ENCODE data around the gene CPNE2. TPM values are rescaled to one million over a fixed set of nuclear protein-coding genes. Genes with fewer than 3 reads are reported as not detected.
"Not testable (repeated sequence)": the region's sequence is repeated elsewhere in the genome, so short reads cannot be mapped to it uniquely, and the experiment has no call there.

CPNE2 gene
- polyA plus RNA-seq, 12 donors: 23.0 to 50.7 (median 26.5) TPM; not detected in 1

DNA sequence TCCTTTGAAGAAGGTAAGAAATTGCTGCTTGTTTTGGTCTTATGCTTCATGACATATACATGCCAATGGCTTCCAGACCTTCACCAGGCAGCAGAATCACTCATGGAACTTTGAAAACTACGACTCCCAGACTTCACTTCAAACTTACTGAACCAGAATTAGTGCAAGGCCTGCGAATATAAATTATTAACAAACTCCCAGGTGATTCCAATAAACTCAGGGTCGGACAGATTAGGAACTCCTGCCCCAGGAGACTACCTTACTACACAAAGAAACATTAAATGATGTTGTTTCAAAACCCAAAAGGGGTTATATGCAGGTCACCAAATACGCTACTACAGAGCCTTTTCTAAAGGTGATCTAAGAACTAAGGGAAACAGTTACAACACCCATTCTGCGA lies 73.1 kb downstream of the CPNE2 start:
- no peak for DNase-seq

DNA sequence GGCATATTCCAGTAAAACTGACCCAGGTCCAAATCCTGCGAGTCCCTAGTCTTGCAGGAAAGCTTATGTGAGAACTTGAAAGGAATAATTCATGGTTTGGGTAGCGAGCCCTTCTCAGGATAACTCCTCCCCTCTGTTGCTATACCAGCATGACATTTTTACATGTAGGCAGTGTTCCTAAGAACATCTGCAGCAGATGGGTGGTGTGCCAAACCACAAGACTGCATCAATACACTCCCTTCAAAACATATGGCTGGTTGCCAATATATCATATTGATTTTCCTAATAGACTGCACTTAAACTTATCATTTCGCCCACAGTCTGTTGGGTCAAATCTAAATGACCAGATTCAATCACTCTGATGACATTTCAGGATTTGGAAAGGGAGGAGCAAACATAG lies 73.6 kb downstream of the CPNE2 start:
- DNase-seq: no peak

DNA sequence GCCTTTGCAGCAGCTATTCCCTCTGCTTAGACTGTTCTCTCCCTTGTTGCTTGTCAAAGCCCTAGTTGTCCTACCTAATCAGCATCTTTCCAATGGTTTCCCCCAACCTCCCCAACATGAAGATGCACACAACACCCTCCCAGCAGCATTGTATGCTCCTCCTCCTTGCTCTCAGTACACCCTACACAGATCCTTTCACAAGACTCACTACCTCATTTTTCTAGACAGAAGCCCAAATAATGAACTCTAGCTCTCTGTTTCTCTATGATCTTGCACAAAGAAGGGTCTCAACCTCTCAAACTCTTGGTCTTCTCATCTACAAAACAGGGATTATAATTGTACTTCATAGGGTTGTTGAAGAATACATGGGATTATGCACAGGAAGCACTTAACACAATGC lies 74.1 kb downstream of the CPNE2 start:
- DNase-seq: no peak

DNA sequence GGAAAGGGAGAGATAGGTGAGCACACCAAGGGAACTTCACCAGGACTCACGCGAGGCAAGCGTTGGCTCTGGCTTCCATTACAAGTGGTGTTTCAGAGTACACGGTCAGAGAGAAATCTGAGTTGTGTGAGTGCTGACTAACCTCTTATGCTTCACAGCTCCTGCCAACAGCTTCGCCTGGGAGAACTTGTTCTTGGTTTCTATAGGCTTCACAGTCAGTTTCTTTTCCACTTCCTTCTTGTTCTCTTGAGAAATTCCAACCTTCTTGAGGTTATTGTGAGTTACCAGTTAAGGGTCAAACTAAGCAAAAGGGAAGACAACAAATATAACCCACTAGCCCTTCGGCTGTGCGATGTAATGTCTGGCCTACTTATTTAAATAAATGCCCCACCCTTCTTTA lies 74.6 kb downstream of the CPNE2 start:
- DNase-seq: no peak

DNA sequence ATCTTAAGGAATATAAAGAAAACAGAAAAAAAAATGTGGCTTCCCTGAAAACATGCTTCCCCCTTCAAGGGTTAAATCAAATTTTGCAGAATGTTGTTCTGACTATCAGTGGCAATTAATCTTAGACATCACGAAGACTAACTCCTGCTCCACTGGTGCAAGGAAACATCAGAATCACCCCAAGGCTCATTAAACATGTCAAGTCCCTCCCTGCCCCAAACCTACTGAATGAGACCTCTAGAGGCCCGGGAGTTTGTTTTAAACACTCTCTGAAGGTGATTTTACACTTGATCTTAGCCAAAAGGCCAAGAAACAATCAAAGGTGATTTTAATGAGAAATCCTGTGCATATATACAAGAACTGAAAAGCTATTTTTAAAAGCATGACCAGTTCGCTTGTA lies 75.2 kb downstream of the CPNE2 start:
- DNase-seq: no peak

DNA sequence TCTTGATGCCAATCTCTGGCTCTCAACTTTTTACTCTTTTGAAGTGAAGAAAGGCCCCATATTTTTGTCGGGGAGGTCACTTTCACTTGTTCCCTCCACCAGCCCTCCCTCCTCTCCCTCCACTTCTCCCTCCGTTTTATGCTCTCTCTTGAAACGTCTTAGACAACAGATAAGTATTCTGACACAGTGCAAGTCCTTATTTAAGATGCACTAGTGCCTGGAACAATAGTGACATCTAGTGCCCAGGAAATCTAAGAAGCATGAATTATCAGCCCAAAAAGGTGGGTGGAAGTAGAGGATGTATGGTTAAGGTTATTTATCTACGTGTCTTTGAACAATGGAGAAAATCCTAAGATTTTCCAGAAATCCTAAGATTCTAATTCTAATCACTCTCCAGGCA lies 75.6 kb downstream of the CPNE2 start:
- DNase-seq: peak; percentile 66

DNA sequence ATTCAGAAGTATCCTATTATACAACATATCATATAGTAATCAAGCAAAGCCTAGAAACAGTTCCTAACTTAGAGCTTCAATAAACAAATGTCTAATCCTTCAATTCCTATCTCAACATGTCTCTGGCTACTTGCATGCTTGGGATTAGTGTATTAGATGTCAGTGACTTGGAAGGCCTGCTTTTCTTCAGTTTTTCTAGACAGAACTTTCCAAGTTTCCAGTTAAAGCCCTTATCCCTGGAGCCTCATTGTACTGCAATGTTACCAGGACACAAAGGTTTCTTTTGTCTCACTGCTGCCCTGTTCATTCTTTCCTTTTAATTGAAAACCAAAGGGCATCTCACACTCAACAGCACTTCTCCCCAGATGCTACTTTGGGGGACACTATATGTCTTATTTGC lies 76.9 kb downstream of the CPNE2 start:
- DNase-seq: no peak

DNA sequence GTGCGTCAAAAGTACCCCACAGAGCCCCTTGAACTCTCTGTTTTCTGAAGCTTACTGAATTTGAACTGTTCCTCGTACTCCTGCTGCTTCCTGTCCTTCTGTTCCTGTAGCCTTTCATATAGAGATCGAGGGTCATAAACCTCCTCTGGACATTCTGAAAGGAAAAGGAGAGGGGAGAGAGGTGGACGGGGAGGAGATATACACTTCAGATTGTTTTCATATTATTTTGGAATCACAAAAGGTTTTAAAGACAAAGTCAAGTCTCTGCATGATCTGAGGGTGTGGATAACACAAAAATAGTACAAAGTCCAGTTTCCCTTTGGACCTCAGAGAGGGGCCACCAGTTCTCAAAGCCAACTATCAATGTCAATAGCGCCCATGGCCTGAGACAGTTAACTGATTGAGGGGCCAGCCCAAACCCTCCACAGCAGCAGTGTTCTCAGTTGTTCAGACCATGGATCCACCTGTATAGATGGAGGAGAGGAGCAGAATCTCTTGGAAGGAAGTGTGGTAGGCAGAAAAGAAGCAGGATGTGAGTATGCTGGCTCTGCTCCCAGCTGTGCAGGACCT lies 80.4 kb downstream of the CPNE2 start:
- DNase-seq: no peak

DNA sequence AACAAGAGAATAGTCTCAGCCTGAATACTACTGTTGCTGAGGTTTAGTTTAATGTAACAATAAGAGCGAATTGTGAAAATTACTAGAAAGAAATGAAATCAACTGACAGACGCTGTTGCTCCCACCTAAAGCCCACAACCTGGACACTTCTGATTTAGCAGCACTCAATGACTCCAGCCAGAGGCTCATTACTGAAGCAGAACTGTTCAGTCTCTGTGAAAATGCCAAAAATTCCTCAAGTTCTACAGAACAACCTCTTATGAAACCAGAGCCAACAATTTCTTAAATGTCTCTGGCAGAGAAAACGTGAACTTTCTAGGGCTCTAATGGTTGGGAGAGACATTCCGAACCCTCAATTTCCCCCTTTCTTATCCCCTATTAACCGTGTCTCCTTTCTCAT lies 83.5 kb downstream of the CPNE2 start:
- no peak for DNase-seq

DNA sequence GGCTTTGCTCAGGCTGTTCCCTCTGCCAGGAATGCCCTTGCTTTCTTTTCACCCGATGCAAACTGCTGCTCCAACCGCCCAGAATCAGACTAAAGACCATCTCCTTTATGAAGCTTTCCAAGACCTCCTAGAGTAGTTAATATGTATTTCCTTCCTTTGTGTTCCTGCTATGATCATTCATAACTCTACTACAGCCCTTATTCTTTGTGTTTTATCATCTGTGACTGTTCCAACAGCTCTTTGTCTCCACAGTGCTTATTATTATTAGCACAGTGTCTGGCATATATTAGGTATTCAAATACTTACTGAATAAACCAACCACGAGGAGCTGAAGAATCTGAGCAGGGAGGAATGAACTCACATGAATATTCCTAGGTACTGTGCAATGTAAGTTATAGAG lies 85.8 kb downstream of the CPNE2 start:
- no peak for DNase-seq

DNA sequence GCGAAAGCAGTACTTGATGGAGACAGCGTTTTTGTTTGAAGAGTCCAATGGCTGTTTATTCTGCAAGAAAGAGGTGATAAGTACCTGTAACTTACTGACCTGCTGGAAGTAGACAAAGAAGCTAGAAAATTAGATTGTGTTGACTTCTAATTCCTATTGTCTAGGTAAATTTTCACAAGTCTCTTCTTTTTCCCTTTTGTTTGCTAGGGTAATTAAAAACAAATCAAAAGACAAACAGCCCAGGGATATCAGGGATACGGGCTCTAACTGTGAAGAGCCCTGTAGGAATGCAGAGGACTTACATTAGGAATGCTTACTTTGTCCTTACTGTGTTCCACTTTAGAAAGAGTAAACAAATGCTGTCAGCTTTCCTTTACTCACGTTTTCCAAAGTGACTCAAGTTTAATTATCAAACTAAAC lies 86.4 kb downstream of the CPNE2 start:
- DNase-seq: no peak

DNA sequence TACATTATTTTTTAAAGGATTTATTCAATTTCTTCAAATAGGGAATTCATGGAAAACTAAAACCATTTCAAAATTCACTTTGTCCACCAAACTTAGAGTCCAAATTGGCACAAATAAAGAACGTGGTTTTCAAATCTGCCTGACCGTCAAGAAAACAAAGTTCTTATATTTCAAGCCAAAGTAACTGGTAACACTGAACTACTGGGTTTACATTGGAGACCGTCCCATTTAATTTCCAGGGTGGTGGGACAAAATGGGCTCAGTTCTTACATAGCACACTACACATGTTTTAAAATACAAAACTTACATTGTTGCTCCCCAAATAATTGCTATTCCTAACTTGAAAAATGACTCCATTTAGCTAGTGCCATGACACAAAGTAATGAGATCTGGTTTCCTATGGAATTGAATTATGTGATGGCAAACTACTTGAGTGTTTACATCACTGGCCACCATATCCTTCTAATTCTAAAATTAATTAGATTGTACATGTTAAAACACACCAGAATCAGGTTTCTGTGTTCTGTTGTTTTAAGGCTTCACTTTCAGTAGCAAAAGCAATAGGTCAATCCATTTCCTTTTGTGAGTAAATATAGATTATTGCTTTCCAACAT lies 86.9 kb downstream of the CPNE2 start:
- DNase-seq: no peak

DNA sequence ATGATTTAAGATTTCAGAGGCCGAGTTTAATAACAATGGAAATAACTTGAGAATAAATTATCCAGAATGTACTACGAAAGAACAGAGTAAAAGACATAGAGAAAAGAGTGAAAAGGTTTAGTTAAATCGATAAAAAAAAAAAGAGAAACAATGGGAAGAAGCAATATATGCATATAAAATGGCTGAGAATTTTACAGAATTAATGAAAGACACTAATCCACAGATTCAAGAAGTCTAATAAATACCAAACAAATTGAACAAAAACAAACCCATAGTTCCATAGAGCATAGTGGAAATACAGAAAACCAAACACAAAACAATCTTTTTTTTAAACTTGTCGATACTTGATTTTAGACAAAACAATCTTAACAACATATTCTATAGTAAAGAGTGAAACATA lies 91.7 kb downstream of the CPNE2 start:
- no peak for DNase-seq

DNA sequence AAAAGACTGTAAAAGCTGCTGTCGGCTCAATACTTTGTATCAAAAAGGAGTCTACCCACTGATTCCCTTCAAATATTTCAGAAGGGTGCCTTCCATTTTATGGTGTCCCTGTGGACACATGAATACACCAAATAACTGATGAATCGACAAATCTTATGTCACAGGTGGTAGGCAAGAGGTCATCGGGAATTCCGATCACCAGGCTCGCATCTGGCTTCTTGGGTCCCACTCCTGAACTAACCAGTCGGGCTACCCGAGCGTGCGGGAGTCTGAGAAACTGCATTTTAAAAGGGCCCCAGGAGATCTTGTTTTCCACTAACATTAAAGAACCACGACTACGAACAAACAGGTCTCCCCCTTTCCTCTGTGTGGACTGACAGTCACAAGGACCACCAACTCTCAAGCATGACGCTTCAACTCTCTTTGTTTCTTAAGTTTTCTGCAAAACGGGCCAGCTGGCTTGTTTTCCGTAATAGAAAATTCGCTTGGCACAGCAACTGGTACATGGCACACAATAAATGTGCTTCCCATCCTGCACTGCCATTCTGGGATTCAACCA lies 92.6 kb downstream of the CPNE2 start:
- no peak for DNase-seq

DNA sequence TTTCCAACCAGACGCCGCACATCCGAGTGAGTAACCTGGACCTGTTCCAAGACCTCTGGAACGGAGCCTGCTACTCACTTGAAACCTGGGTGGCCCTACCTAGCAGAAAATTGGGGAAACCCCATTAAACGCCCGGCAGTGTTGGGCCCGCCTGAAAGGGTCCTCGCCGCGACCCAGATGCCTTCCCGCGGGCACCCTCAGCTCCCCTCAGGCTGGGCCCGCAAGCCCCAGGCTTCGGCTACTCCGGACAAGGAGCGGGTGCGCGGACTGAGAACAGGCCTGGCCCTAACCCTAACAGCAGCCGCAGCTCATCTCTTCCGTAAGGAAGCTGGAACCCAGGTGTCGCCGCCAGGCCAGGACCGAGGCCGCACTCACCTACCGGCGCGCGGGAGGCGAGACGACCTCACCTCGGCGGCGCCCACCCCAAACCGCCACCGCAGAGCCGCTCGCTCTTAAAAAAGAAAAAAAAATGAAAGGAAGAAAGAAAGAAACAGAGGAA lies 93.1 kb downstream of the CPNE2 start:
- DNase-seq: peak; percentile 55

DNA sequence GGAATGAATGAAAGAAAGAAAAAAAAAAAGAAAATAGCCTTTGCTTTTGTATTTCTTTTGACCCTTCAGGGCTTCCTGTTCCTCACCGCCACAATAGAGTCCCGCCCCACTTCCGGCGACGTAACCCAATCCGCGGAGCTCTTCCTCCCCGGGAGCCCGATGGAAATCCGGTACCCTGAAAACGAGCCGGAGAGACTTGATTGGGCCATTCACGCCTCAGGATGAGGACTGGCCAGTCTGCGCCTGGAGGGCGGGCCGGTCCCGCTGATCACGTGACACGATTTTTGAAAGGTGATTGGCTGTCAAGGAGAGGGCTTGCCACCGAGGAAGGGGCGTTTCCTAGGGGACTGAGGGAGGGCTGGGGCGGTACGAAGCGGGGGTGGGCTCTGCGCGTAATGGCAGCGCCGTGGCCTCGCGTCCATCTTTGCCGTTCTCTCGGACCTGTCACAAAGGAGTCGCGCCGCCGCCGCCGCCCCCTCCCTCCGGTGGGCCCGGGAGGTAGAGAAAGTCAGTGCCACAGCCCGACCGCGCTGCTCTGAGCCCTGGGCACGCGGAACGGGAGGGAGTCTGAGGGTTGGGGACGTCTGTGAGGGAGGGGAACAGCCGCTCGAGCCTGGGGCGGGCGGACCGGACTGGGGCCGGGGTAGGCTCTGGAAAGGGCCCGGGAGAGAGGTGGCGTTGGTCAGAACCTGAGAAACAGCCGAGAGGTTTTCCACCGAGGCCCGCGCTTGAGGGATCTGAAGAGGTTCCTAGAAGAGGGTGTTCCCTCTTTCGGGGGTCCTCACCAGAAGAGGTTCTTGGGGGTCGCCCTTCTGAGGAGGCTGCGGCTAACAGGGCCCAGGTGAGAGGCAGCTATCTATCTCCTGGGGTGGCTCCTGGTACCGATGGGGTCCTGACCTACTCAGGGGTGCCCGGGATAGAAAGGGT lies 93.8 kb downstream of the CPNE2 start, which contains the start of the genes PSME3IP1 and RSPRY1:
Gene PSME3IP1 (minus strand): TSS at position 95 of the 927 bp plus-strand sequence. CDS start 12,185 bp downstream, outside the sequence.
Gene RSPRY1 (plus strand): TSS at position 385 of the 927 bp plus-strand sequence. CDS start 18,330 bp downstream, outside the sequence.
- DNase-seq: peak; percentile 100

DNA sequence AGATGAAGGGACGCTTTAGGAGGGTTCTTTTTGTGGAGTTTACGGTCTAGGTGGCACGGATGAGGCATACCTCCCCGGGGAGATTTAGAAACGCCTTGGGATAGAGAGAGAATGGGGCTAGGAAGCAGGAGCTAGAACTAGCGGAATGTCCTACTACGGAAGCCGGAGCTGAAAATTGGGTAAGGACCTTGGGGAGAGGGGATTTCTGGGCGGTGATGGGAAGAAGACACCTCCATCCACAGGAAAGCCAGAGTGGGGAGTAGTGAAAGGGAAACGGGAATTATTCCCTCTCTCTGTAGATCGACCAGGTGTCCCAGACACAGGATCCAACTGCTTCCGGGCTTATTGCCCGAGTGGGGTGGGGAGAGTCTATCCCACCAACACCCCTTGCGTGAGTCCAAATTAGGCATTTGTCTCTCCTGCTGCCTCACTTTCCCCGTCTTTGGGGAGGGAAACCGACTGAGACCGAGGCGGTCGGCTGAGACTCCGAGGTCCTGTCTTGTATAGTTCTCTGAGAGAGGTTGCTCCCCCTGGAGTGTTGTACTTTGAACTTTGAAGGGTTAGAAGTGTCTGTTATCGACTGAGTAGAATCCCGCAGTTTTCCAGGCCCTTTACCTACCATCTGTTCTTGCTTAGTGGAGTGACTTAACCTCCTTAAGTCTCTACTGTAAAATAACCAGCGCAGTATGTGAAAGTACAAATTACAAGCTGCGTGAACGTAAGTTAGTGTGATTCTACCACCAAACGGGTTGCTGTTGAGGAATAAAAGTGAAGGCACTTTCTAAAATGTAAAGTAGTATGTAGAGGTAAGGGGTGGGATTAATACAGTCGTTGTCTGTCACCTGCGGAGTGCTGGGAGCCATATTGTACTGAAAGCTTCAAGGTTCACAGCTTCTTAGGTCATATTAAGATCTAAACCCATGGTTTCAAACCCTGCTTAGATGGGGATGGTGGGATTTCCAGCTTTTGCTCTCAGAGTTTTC lies 94.8 kb downstream of the CPNE2 start:
- peak; percentile 52 for DNase-seq

DNA sequence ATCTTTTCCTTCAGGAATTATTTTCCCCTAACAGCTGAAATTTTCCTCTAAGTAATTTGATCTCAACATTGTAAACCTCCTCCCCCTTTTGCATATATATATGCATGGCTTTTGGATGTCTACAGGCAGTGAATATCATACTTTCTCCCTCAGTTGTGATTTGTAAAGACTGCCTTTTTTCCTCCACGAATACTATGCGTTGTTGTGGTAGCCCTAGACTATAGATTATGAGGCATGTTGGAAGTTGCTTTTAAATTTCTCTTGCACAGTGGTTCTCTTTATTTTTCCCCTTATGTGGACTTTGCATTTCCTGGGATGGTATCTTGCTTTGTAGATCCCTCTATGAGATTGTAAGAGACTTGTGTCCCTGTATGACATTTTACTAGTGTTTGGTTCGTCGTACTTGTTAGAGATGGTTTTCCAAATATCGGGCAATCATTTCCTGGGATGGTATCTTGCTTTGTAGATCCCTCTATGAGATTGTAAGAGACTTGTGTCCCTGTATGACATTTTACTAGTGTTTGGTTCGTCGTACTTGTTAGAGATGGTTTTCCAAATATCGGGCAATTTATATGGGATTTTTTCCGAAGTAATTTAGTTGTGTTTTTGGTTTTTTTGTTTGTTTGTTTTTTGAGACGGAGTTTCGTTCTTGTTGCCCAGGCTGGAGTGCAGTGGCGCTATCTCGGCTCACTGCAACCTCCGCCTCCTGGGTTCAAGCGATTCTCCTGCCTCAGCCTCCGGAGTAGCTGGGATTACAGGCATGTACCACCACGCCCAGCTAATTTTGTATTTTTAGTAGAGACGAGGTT lies 95.7 kb downstream of the CPNE2 start:
- not testable (repeated sequence) for DNase-seq

DNA sequence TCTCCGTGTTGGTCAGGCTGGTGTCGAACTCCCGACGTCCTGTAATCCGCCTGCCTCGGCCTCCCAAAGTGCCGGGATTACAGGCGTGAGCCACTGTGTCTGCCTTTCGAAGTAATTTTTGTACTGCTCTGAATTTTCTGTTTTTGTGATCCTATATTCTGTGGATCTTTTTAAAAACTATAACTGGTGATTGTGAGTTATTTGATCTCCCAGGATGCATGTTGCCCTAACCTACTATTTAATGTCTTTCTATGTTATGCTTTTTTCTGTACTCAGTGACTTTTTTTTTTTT lies 96.3 kb downstream of the CPNE2 start:
- DNase-seq: no peak

DNA sequence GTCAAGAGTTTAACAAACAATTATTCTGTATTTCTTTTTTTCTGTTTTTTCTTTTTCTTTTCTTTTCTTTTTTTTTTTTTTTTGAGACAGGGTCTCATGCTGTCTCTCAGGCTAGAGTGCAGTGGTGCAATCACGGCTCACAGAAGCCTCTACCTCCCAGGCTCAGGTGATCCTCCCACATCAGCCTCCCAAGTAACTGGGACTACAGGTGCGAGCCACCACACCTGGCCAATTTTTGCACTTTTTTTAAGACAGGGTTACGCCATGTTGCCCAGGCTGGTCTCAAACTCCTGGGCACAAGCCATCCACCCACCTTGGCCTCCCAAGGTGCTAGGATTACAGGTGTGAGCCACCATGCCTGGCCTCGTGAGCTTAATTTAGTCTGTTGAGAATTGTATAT lies 97.1 kb downstream of the CPNE2 start:
- DNase-seq: not testable (repeated sequence)

All from muscle of arm (tissue), 12 donors.